SHP77 treated with DMSO at 0.1 percent for 48 hours (cell line): Measurements from ENCODE around the gene FAM131A.

Experiments
- DNase-seq: peaks from one replicate; lab custom pipeline; 2025; lab: John Stamatoyannopoulos, UW

FAM131A gene

GRCh38 chr3:184378651-184379357 is 41.4 kb downstream of the FAM131A start:
- no peak for DNase-seq

- DNase-seq, result no peak
Observed at GRCh38 chr3:184379358-184380184, 42.2 kb downstream of the FAM131A start, which contains the start of gene CHRD. Gene CHRD (plus strand): TSS chr3:184380054. CDS start chr3:184380319, 265 bp downstream.

- DNase-seq, result no peak
Observed at GRCh38 chr3:184380185-184380626, 42.8 kb downstream of the FAM131A start.

- DNase-seq, result no peak
Observed at GRCh38 chr3:184380627-184381260, 43.3 kb downstream of the FAM131A start.

- DNase-seq, result no peak
Observed at GRCh38 chr3:184381261-184382224, 44.1 kb downstream of the FAM131A start.

- DNase-seq, result no peak
Observed at GRCh38 chr3:184382326-184383032, 45.1 kb downstream of the FAM131A start.

GRCh38 chr3:184383033-184383740 is 45.8 kb downstream of the FAM131A start:
- no peak for DNase-seq

GRCh38 chr3:184384342-184384741 is 46.9 kb downstream of the FAM131A start:
- DNase-seq, result no peak

- no peak for DNase-seq
Observed at GRCh38 chr3:184384856-184385422, 47.5 kb downstream of the FAM131A start.

- DNase-seq, result no peak
Observed at GRCh38 chr3:184386047-184386806, 48.8 kb downstream of the FAM131A start.

GRCh38 chr3:184387174-184387714 is 49.8 kb downstream of the FAM131A start:
- DNase-seq, result no peak

GRCh38 chr3:184388164-184388935 is 51.0 kb downstream of the FAM131A start:
- no peak for DNase-seq

- DNase-seq, result no peak
Observed at GRCh38 chr3:184388936-184389230, 51.5 kb downstream of the FAM131A start.

- no peak for DNase-seq
Observed at GRCh38 chr3:184389384-184389783, 52.0 kb downstream of the FAM131A start.

- no peak for DNase-seq
Observed at GRCh38 chr3:184389935-184390528, 52.6 kb downstream of the FAM131A start.

- no peak for DNase-seq
Observed at GRCh38 chr3:184391266-184391665, 53.9 kb downstream of the FAM131A start.

GRCh38 chr3:184395320-184395660 is 57.9 kb downstream of the FAM131A start:
- peak; percentile 25 for DNase-seq
